K562 (cell line): ENCODE measurements around the gene SNPH. TPM values are rescaled to one million over a fixed set of nuclear protein-coding genes. Genes with fewer than 3 reads are reported as not detected.
A peak's percentile ranks its signal among the peaks of the same experiment; 100 is the strongest.

Source experiments
- ATAC-seq: fragments of 200-7000 bp; cut with Tn5 transposase; 3 replicates; pipeline ENCODE4 v1.9.1; 2020; ENCODE audit warnings: moderate library complexity
- BruUV-seq: library from RNA; stranded (reverse); fragments of 400-500 nt; replicated peaks from 2 replicates; lab custom pipeline; 2021; lab: Mats Ljungman, UMichigan
- CTCF ChIA-PET: fragments of 300-600 bp; formaldehyde crosslinking; extraction: SDS; loops from one replicate; lab custom pipeline; 2021; ENCODE audit warnings: low intra/inter-chr PET ratio; lab: Yijun Ruan, JAX
- POLR2A ChIA-PET: fragments of 300-600, 350-650 bp; sonication (Branson Sonifier 250); formaldehyde crosslinking; extraction: SDS; loops from one replicate; lab custom pipeline; 2021; ENCODE audit warnings: antibody characterized with exemption, inconsistent platforms; lab: Yijun Ruan, JAX
- DNase-seq, 4 experiments: peaks; one replicate each; pipeline versions ENCODE4 v3.0.0 to v3.0.0-alpha.2; 2011 to 2018; ENCODE audit warnings: low spot score in 3 of 4, mixed read lengths in 3 of 4; ENCODE audit errors: extremely low read depth in 1 of 4
- FAIRE-seq: peaks from 2 replicates; lab custom pipeline; 2011; peaks lifted over from hg19 to GRCh38; lab: Jason Lieb, UNC
- H2AFZ ChIP-seq: 2 replicates; pipeline ENCODE4 v1.6.0; 2011; ENCODE audit warnings: low read depth, low read length, control low read depth, inconsistent platforms
- H3K27ac ChIP-seq: fragments of 200-600 bp; 3 replicates; pipeline ENCODE4 v1.8.0; 2011; ENCODE audit warnings: low read depth, mild to moderate bottlenecking, control low read depth, inconsistent platforms, low read length, moderate library complexity, mixed read lengths; ENCODE audit errors: extremely low read depth
- H3K27me3 ChIP-seq, 2 experiments: fragments of 300-600 bp in 1 of 2; 2 replicates in 1 of 2; 3 replicates in 1 of 2; pipeline versions ENCODE4 v1.6.0 to v1.8.0; 2011; ENCODE audit warnings: inconsistent platforms in 2 of 2, low read length in 2 of 2, mild to moderate bottlenecking in 1 of 2, mixed read lengths in 1 of 2, moderate library complexity in 1 of 2; ENCODE audit not compliant: control insufficient read depth in 2 of 2, insufficient read depth in 2 of 2
- H3K36me3 ChIP-seq: fragments of 300-600 bp; 3 replicates; pipeline ENCODE4 v1.8.0; 2011; ENCODE audit warnings: mild to moderate bottlenecking, low read length, inconsistent platforms; ENCODE audit not compliant: control insufficient read depth, insufficient read depth
- H3K4me1 ChIP-seq, 2 experiments: fragments of 200-600 bp in 1 of 2; replicated peaks in 1 of 2; 2 replicates in 1 of 2; 3 replicates in 1 of 2; pipeline versions ENCODE4 v1.5.1 to v1.8.0; 2011; ENCODE audit warnings: inconsistent platforms in 2 of 2, low read length in 2 of 2, mild to moderate bottlenecking in 1 of 2, mixed read lengths in 1 of 2, moderate library complexity in 1 of 2; ENCODE audit not compliant: control insufficient read depth in 2 of 2, insufficient read depth in 2 of 2
- H3K4me2 ChIP-seq: 2 replicates; pipeline ENCODE4 v1.6.1; 2011; ENCODE audit warnings: low read length, control low read depth, inconsistent platforms, mixed read lengths; ENCODE audit not compliant: insufficient read depth
- H3K4me3 ChIP-seq: fragments of 200-600 bp; sonication (generic), shearing (Covaris generic); 2 replicates; pipeline ENCODE4 v1.5.1; 2016; ENCODE audit warnings: control low read depth, inconsistent platforms
- H3K79me2 ChIP-seq: fragments of 200-600 bp; 3 replicates; pipeline ENCODE4 v1.8.0; 2011; ENCODE audit warnings: low read length, inconsistent platforms; ENCODE audit not compliant: control insufficient read depth, insufficient read depth
- H3K9ac ChIP-seq, 2 experiments: 2 replicates each; pipeline versions ENCODE4 v1.6.0 to v1.6.1; 2011; ENCODE audit warnings: low read depth in 2 of 2, low read length in 2 of 2, control low read depth in 1 of 2, inconsistent platforms in 1 of 2, mild to moderate bottlenecking in 1 of 2, mixed read lengths in 1 of 2; ENCODE audit not compliant: insufficient read depth in 1 of 2
- H3K9me1 ChIP-seq: one replicate; pipeline ENCODE4 v1.6.0; 2011; ENCODE audit warnings: inconsistent platforms, mild to moderate bottlenecking, low read length, moderate library complexity; ENCODE audit not compliant: control insufficient read depth, insufficient read depth
- H3K9me3 ChIP-seq: replicated peaks from 2 replicates; pipeline ENCODE4 v1.5.1; 2011; ENCODE audit warnings: low read depth, low read length, inconsistent platforms; ENCODE audit not compliant: control insufficient read depth, insufficient read depth
- H4K20me1 ChIP-seq: replicated peaks from 2 replicates; pipeline ENCODE4 v1.6.1; 2011; ENCODE audit warnings: low read length, inconsistent platforms, mixed read lengths; ENCODE audit not compliant: control insufficient read depth, insufficient read depth
- E2F6 ChIP-seq, 2 experiments: IDR thresholded peaks; 2 replicates each; pipeline ENCODE4 v1.6.1; 2011; ENCODE audit warnings: borderline replicate concordance in 1 of 2, control low read depth in 1 of 2, low read depth in 1 of 2, low read length in 1 of 2, mild to moderate bottlenecking in 1 of 2, mixed read lengths in 1 of 2, moderate library complexity in 1 of 2; ENCODE audit not compliant: insufficient read depth in 1 of 2, insufficient read length in 1 of 2, poor library complexity in 1 of 2, severe bottlenecking in 1 of 2; ENCODE audit errors: extremely low read depth in 1 of 2
- ELF4 ChIP-seq: fragments of 450-650 bp; formaldehyde crosslinking; IDR thresholded peaks from 2 replicates; pipeline ENCODE4 v1.4.0; 2022; ENCODE audit warnings: missing genetic modification characterization
- MED1 ChIP-seq: sonication (generic); formaldehyde crosslinking; IDR thresholded peaks from 2 replicates; pipeline ENCODE4 v1.8.1; 2023; ENCODE audit warnings: missing genetic modification reagents, borderline replicate concordance
- RREB1 ChIP-seq: fragments of 250-450 bp; sonication (Bioruptor Pico); IDR thresholded peaks from 2 replicates; pipeline ENCODE4 v1.4.0; 2020
- SIN3A ChIP-seq, 2 experiments: fragments of 150-350 bp in 1 of 2; IDR thresholded peaks; 2 replicates each; pipeline ENCODE4 v1.6.1; 2011 to 2016; ENCODE audit warnings: borderline replicate concordance in 2 of 2, low read depth in 2 of 2, low read length in 2 of 2, mild to moderate bottlenecking in 2 of 2, moderate library complexity in 2 of 2; ENCODE audit not compliant: control insufficient read depth in 1 of 2
- TAF9B ChIP-seq: fragments of 450-650 bp; IDR thresholded peaks from 2 replicates; pipeline ENCODE4 v1.6.1; 2018; ENCODE audit warnings: mild to moderate bottlenecking; ENCODE audit not compliant: partially characterized antibody
- USF2 ChIP-seq: sonication (generic); formaldehyde crosslinking; IDR thresholded peaks from 2 replicates; pipeline ENCODE4 v1.5.0; 2020; ENCODE audit warnings: missing genetic modification reagents
- ZBTB33 ChIP-seq: sonication (generic); formaldehyde crosslinking; IDR thresholded peaks from 2 replicates; pipeline ENCODE4 v1.8.1; 2023; ENCODE audit warnings: mild to moderate bottlenecking, missing genetic modification reagents
- ZBTB43 ChIP-seq: sonication (generic); formaldehyde crosslinking; IDR thresholded peaks from 2 replicates; pipeline ENCODE4 v1.8.0; 2023; ENCODE audit warnings: mild to moderate bottlenecking, missing genetic modification reagents
- WGBS: fragments of 100-300 bp; shearing (Covaris generic); methylation state at CpG from one replicate; pipeline ENCODE4 v1.1.6; 2016; ENCODE audit warnings: low coverage, mixed read lengths; ENCODE audit not compliant: insufficient coverage; ENCODE audit errors: missing lambda C conversion rate; 5-methylcytosine and 5-hydroxymethylcytosine counted together
- in situ Hi-C: fragments of 300-500 bp; cut with MboI; formaldehyde crosslinking; loops from 4 replicates; pipeline ENCODE4 v1.15.0; 2018; ENCODE audit warnings: inconsistent platforms, mixed read lengths
- intact Hi-C: fragments of 100-400 bp; cut with micrococcal nuclease; formaldehyde crosslinking; loops from 2 replicates; pipeline ENCODE4 v1.14.2; 2022
- polyA plus RNA-seq, 8 experiments: library from polyadenylated mRNA; depleted of rRNA in 4 of 8; stranded (reverse) in 5 of 8; unstranded in 3 of 8; fragments of >200 nt; fragmentation: Nextera tagmentation in 2 of 8; fragmentation: Illumina TruSeq in 1 of 8; extraction: Ambion mirVana in 2 of 8; extraction: Trizol in 1 of 8; gene quantifications; 2 replicates each; pipeline versions ENCODE4 v1.2.1 to v1.2.3, GENCODE V29; 2011 to 2014; ENCODE audit warnings: inconsistent platforms in 1 of 8, missing spikeins in 1 of 8
- total RNA-seq, 7 experiments: library from RNA; depleted of rRNA in 6 of 7; stranded (reverse); fragments of >200 nt in 6 of 7; fragmentation: Illumina TruSeq in 2 of 7; extraction: Trizol in 2 of 7; gene quantifications; 2 replicates each; pipeline versions ENCODE4 v1.2.1 to v1.2.3, GENCODE V29; 2011 to 2021; ENCODE audit warnings: low replicate concordance in 1 of 7

Gene SNPH
- total and polyA plus RNA-seq, 9 of the 15 experiments (the other 6 are each of a cell fraction or from before 2014, with no cell fraction given) = 0.03 to 4.2 (median 1.4) TPM

- DNase-seq (peak; percentile 38 to 79 (median 48)), FAIRE-seq (peak; percentile 26), ATAC-seq (peak; percentile 79)
- in situ Hi-C loops (no loop called here), intact Hi-C loops (no loop called here)
- Histone ChIP-seq H3K27me3 (no peaks in the 10 kb centered on the region), H3K79me2 (no peaks in the 10 kb centered on the region), H3K9ac (0 out of 4 replicates have a peak overlapping the region, but pooled peaks of 1 of the 2 experiments have one; percentile 17), H2AFZ (no peak overlapping the region), H3K4me1 (peaks cover 0 to 32% of the 10 kb centered on the region in 2 experiments; a peak in 3 of 5 replicates), H3K9me3 (peaks cover 12% of the 10 kb centered on the region), H3K4me3 (no peak overlapping the region), H3K36me3 (peaks cover 3% of the 10 kb centered on the region; the same call in 1 of the 3 replicates), H3K27ac (peak overlapping the region; percentile 81; the same call in 2 of the 3 replicates), H3K4me2 (no peak overlapping the region), H4K20me1 (no peaks in the 10 kb centered on the region), H3K9me1 (no peaks in the 10 kb centered on the region)
- ChIA-PET CTCF (no interaction called here), POLR2A (no interaction called here)
- WGBS = 0% methylated on average over 2 of the region's 2 CpGs
- BruUV-seq = no TSS peak
- TF ChIP-seq ZBTB43 (CRISPR knock-in tag) (no peak), ELF4 (CRISPR knock-in tag) (no peak), MED1 (CRISPR knock-in tag) (no peak), E2F6 (IDR thresholded peaks at IDR 0.05; ENCODE audit: borderline replicate concordance in 1 of 2, extremely low read depth in 1 of 2, insufficient read depth in 1 of 2, insufficient read length in 1 of 2, low read depth in 1 of 2, low read length in 1 of 2, poor library complexity in 1 of 2, severe bottlenecking in 1 of 2) (no peak), RREB1 (CRISPR knock-in tag) (no peak), USF2 (CRISPR knock-in tag) (no peak), TAF9B (peak; percentile 33), SIN3A (IDR thresholded peaks at IDR 0.05; ENCODE audit: borderline replicate concordance in 2 of 2, control insufficient read depth in 1 of 2, low read depth in 2 of 2, low read length in 2 of 2) (no peak), ZBTB33 (CRISPR knock-in tag) (no peak)
Observed at GRCh38 chr20:1255675-1256074, 10.4 kb upstream of the SNPH start.
